ENCODE data around the gene CACNA2D4. TPM values are rescaled to one million over a fixed set of nuclear protein-coding genes. Genes with fewer than 3 reads are reported as not detected.
A peak's percentile ranks its signal among the peaks of the same experiment; 100 is the strongest.

The CACNA2D4 gene
- total RNA-seq, 4 donors from 2014 or later = 0.25 to 3.1 (median 0.68) TPM

DNA sequence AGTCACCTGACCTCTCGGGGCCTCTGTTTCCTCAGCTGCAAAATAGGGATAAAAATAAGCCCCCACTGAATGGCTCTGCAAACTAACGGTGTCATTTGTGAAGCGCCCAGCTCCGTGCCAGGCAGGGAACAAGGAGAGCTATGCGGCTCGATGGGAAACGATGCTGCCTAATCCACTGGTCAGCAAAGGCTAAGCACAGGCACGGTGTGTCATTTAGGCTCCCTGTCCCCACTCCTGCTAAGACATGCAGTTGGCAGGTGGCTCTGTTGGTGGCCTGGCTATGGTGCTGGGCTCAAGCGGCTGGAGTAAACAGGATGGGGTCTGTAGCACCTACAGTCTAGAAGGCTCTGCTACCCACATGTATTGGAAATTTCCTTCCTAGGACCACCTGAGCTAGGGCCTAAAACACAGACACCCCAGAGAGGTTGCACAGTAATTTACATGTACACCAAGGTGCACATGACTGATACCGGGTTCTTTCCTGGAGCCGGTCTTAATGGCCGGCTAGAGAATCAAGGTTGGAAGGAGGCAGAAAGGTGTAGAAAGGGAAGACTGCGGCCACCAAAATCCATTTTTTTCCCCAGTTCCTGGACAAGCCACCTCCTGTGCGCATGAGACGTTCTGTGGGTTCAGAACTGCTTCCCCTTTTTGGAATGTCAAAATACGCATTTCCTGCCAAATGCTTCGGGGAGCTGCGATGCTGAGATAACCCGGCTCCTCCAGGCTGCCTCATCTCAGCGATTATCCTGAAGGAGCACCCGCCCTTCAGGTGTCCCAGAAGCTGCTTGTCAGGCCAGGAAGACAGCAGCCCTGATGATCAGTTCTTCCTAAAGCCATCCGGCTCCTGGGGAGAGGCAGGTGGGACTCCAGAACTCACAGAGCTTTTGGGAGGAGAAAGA, 1.0 kb downstream of the CACNA2D4 start:
- H3K4me1 ChIP-seq = peaks cover 2 to 10% of the 10 kb centered on the region in 2 donors
- DNase-seq (no peak), ATAC-seq (no peak)
- H3K27ac ChIP-seq = peak overlapping the region in 1 of 4 donors; percentile 14
- H3K4me3 ChIP-seq = peak overlapping the region in 1 of 4 donors; percentile 25
- no peaks in the 10 kb centered on the region for H3K27me3 ChIP-seq
- in situ Hi-C loops (cut with MboI; ENCODE audit: low sequenced_read_pairs in 4 of 4) = no loop called here
- peak in 1 of 2 donors; percentile 14 for TF ChIP-seq POLR2A (IDR thresholded peaks at IDR 0.05)
- TF ChIP-seq, protein P1, sequence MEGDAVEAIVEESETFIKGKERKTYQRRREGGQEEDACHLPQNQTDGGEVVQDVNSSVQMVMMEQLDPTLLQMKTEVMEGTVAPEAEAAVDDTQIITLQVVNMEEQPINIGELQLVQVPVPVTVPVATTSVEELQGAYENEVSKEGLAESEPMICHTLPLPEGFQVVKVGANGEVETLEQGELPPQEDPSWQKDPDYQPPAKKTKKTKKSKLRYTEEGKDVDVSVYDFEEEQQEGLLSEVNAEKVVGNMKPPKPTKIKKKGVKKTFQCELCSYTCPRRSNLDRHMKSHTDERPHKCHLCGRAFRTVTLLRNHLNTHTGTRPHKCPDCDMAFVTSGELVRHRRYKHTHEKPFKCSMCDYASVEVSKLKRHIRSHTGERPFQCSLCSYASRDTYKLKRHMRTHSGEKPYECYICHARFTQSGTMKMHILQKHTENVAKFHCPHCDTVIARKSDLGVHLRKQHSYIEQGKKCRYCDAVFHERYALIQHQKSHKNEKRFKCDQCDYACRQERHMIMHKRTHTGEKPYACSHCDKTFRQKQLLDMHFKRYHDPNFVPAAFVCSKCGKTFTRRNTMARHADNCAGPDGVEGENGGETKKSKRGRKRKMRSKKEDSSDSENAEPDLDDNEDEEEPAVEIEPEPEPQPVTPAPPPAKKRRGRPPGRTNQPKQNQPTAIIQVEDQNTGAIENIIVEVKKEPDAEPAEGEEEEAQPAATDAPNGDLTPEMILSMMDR (IDR thresholded peaks at IDR 0.05 in 4 of 5, conservative IDR thresholded peaks at IDR 0.05 in 1 of 5) = no peak
- no peaks in the 10 kb centered on the region for H3K9me3 ChIP-seq
- H3K36me3 ChIP-seq = no peaks in the 10 kb centered on the region
- intact Hi-C loops (cut with DNase I; ENCODE audit: low total_unique reads) = no loop called here

DNA sequence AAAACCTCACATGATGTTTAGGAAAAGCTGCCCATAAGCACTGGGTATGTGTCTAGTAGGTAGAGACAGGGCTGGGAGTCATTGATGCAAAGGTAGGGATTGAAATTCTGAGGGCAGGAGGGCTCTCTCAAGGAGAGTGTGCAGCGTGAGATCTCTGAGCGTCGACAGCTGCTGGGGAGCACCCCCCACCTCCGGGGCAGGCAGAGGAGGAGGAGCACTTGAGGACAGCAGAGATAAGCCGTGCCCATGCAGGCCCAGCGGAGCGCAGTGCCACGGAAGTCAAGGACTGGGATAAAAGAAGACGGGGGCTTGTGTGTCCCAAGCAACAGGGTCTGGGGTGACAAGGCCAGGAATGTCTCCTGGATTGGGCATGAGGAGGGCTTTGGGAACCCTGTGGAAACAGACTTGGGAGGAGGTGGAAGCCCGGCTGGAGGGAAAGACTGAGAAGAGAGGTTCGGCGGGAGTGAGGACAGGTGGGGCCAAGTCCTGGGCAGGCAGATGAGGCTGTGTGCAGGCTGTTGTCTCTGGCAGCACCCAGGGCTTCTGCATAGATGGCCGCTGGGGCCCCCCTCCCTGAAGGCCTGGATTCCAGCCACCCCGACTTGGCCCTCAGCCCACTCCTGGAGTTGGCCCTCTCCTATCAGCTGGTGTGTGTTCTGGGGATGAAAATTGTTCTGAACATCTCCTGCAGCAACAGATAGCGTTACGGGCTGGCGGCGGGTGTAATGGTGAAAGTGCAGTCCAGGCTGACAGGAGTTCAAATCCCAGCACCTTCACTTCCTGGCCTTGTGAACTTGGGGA, 1.9 kb downstream of the CACNA2D4 start:
- TF ChIP-seq, protein P1 (IDR thresholded peaks at IDR 0.05 in 4 of 5, conservative IDR thresholded peaks at IDR 0.05 in 1 of 5) = no peak
- no peak for TF ChIP-seq POLR2A (IDR thresholded peaks at IDR 0.05)
- Histone ChIP-seq H3K4me3 (no peak overlapping the region), H3K9me3 (no peaks in the 10 kb centered on the region), H3K4me1 (peaks cover 9 to 16% of the 10 kb centered on the region in 2 donors), H3K36me3 (no peaks in the 10 kb centered on the region), H3K27me3 (no peaks in the 10 kb centered on the region), H3K27ac (no peak overlapping the region)
- DNase-seq (no peak), ATAC-seq (no peak)
- intact Hi-C loops (cut with DNase I; ENCODE audit: low total_unique reads) (no loop called here), in situ Hi-C loops (cut with MboI; ENCODE audit: low sequenced_read_pairs in 4 of 4) (no loop called here)

DNA sequence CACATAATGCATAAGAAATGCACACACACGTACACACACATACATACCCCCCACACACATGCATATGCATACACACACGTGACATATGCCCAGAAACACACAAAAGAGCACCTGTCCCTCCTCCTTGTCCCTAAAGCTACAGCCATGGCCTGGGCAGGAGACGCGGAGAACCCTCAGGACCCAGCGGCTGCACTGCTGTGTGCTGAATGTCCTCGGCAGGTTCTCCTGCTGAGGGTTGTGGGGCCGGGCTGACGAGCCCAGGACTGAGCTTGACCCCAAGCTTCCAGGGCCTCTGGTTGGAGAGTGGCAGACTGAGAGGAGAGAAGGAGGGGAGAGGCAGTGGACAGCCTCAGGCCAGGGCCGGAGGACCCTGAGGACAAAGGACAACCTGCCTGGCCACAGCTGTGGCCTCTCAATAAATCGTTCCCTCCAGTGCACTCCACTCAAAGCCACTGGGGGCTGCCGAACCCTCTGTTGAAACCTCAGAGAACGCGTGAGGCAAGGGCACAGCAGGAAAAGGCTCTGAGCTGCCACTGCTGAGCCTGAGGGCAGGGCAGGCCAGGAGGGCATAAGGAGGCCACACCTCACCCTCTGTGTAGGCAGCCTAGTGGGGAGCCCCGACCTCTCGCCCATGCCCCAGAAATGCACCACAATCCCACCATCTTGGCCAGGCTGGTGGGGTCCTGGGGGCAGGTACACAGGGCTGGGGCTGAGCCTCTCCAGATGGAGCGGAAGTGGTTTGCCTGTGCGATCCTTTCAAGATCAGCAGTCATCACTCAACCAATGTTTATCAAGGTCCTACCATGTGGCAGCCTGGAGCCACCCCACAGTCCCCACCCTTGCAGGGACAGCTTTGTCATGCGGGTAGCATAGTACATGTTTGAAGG, 3.1 kb downstream of the CACNA2D4 start:
- no peaks in the 10 kb centered on the region for H3K9me3 ChIP-seq
- intact Hi-C loops (cut with DNase I; ENCODE audit: low total_unique reads) (no loop called here), in situ Hi-C loops (cut with MboI; ENCODE audit: low sequenced_read_pairs in 4 of 4) (no loop called here)
- H3K4me3 ChIP-seq = no peak overlapping the region
- no peaks in the 10 kb centered on the region for H3K36me3 ChIP-seq
- TF ChIP-seq, protein P1 (IDR thresholded peaks at IDR 0.05 in 4 of 5, conservative IDR thresholded peaks at IDR 0.05 in 1 of 5) = no peak
- no peak for TF ChIP-seq POLR2A (IDR thresholded peaks at IDR 0.05)
- peaks cover 14 to 23% of the 10 kb centered on the region in 2 donors for H3K4me1 ChIP-seq
- H3K27ac ChIP-seq = no peak overlapping the region
- ATAC-seq = no peak
- no peaks in the 10 kb centered on the region for H3K27me3 ChIP-seq
- no peak for DNase-seq

GRCh38 chr12:1914114-1914911, 4.1 kb downstream of the CACNA2D4 start:
- Histone ChIP-seq H3K27ac (no peak overlapping the region), H3K36me3 (no peaks in the 10 kb centered on the region), H3K9me3 (no peaks in the 10 kb centered on the region), H3K4me1 (peaks cover 14 to 23% of the 10 kb centered on the region in 2 donors), H3K4me3 (no peak overlapping the region), H3K27me3 (no peaks in the 10 kb centered on the region)
- TF ChIP-seq POLR2A (IDR thresholded peaks at IDR 0.05) = no peak
- TF ChIP-seq, protein P1 (IDR thresholded peaks at IDR 0.05 in 4 of 5, conservative IDR thresholded peaks at IDR 0.05 in 1 of 5) = no peak
- DNase-seq (no peak), ATAC-seq (no peak)
- in situ Hi-C loops (cut with MboI; ENCODE audit: low sequenced_read_pairs in 4 of 4) (no loop called here), intact Hi-C loops (cut with DNase I; ENCODE audit: low total_unique reads) (no loop called here)
